ENCODE measurements around the gene MRPL9. TPM values are rescaled to one million over a fixed set of nuclear protein-coding genes. Genes with fewer than 3 reads are reported as not detected.

Gene MRPL9
- total and polyA plus RNA-seq, 12 donors: 39.9 to 57.7 (median 48.1) TPM

GRCh38 chr1:151801846-151802245 lies 38.5 kb upstream of the MRPL9 start:
- Histone ChIP-seq H3K27me3 (peaks cover 0 to 33% (median 7%) of the 10 kb centered on the region in 7 donors), H3K4me3 (no peak overlapping the region), H3K9me3 (no peaks in the 10 kb centered on the region), H3K4me1 (no peaks in the 10 kb centered on the region), H3K36me3 (no peaks in the 10 kb centered on the region), H3K27ac (no peak overlapping the region)
- DNase-seq (no peak), ATAC-seq (no peak)
- no peak for TF ChIP-seq CTCF (IDR thresholded peaks at IDR 0.05)
- intact Hi-C loops (cut with DNase I): loop anchor here in 1 of 10 donors (10.0 kb wide), 1 partner anchor 47 kb away; no protein-coding TSS in a partner anchor
- 89% methylated on average over 7 of the region's 7 CpGs for WGBS, 2 donors

GRCh38 chr1:151801310-151801820 lies 38.1 kb upstream of the MRPL9 start:
- intact Hi-C loops (cut with DNase I): loop anchor here in 1 of 10 donors (10.0 kb wide), 1 partner anchor 47 kb away; no protein-coding TSS in a partner anchor
- Histone ChIP-seq H3K27me3 (peaks cover 0 to 33% (median 7%) of the 10 kb centered on the region in 7 donors), H3K4me1 (no peaks in the 10 kb centered on the region), H3K9me3 (no peaks in the 10 kb centered on the region), H3K27ac (no peak overlapping the region), H3K36me3 (no peaks in the 10 kb centered on the region), H3K4me3 (no peak overlapping the region)
- ATAC-seq (no peak), DNase-seq (no peak)
- WGBS, 2 donors: 92% methylated on average over 12 of the region's 12 CpGs
- TF ChIP-seq CTCF (IDR thresholded peaks at IDR 0.05): no peak

GRCh38 chr1:151800830-151801229 lies 37.5 kb upstream of the MRPL9 start:
- 65 to 68% methylated on average over 8 of the region's 8 CpGs for WGBS, 2 donors
- Histone ChIP-seq H3K27ac (no peak overlapping the region), H3K27me3 (peaks cover 0 to 33% (median 7%) of the 10 kb centered on the region in 7 donors), H3K9me3 (no peaks in the 10 kb centered on the region), H3K4me1 (no peaks in the 10 kb centered on the region), H3K36me3 (no peaks in the 10 kb centered on the region), H3K4me3 (no peak overlapping the region)
- intact Hi-C loops (cut with DNase I): loop anchor here in 1 of 10 donors (10.0 kb wide), 1 partner anchor 46 kb away; no protein-coding TSS in a partner anchor
- no peak for ATAC-seq
- no peak for DNase-seq
- TF ChIP-seq CTCF (IDR thresholded peaks at IDR 0.05): no peak

GRCh38 chr1:151799179-151800022 lies 36.1 kb upstream of the MRPL9 start:
- Histone ChIP-seq H3K4me1 (no peaks in the 10 kb centered on the region), H3K4me3 (no peak overlapping the region), H3K9me3 (no peaks in the 10 kb centered on the region), H3K27ac (no peak overlapping the region), H3K36me3 (peaks cover 0 to 6% (median 0%) of the 10 kb centered on the region in 9 donors), H3K27me3 (peaks cover 0 to 31% (median 7%) of the 10 kb centered on the region in 7 donors)
- 48 to 50% methylated on average over 9 of the region's 9 CpGs for WGBS, 2 donors
- no peak for TF ChIP-seq CTCF (IDR thresholded peaks at IDR 0.05)
- ATAC-seq (no peak), DNase-seq (no peak)
- intact Hi-C loops (cut with DNase I): loop anchor here in 1 of 10 donors (10.0 kb wide), 1 partner anchor 45 kb away; no protein-coding TSS in a partner anchor
